Ishikawa (cell line): ENCODE results near the gene TEAD1.

ENCODE experiments used
- EP300 ChIP-seq: IDR thresholded peaks from 2 replicates; pipeline ENCODE4 v1.6.1; 2012; ENCODE audit warnings: borderline replicate concordance
- REST ChIP-seq: IDR thresholded peaks from 2 replicates; pipeline ENCODE4 v1.6.1; 2012; ENCODE audit warnings: low read depth, mild to moderate bottlenecking
- YY1 ChIP-seq: IDR thresholded peaks from 2 replicates; pipeline ENCODE4 v1.6.1; 2012; ENCODE audit warnings: low read depth

- TF ChIP-seq REST: no peak
- TF ChIP-seq EP300: no peak
- no peak for TF ChIP-seq YY1
Observed at GRCh38 chr11:12800032-12800671, 125.9 kb downstream of the TEAD1 start.
